B cell (primary cell): ENCODE data around the gene RPIA. TPM values are rescaled to one million over a fixed set of nuclear protein-coding genes. Genes with fewer than 3 reads are reported as not detected.

ENCODE experiments used
- ATAC-seq: fragments of 200-7000 bp; cut with Tn5 transposase; one replicate; pipeline ENCODE4 v1.10.0; 2021; ENCODE audit warnings: low read depth, mild to moderate bottlenecking, moderate number of reproducible peaks, moderate library complexity
- CTCF ChIA-PET: fragments of 350-600 bp; sonication (Branson Sonifier 250); formaldehyde crosslinking; loops from one replicate; lab custom pipeline; 2021; ENCODE audit warnings: antibody characterized with exemption, inconsistent platforms; lab: Charles Lee
- POLR2A ChIA-PET: fragments of 350-600 bp; sonication (Branson Sonifier 250); formaldehyde crosslinking; loops from one replicate; lab custom pipeline; 2021; ENCODE audit warnings: antibody characterized with exemption; lab: Charles Lee
- DNase-seq: peaks from one replicate; pipeline ENCODE4 v3.0.0; 2013
- H2AFZ ChIP-seq: 2 replicates; pipeline ENCODE4 v1.6.1; 2012; ENCODE audit warnings: mild to moderate bottlenecking, low read depth, low read length; ENCODE audit not compliant: insufficient read depth, poor library complexity, severe bottlenecking
- H3K27ac ChIP-seq, 2 donors: 1 replicate in 1 of 2; 2 replicates in 1 of 2; pipeline ENCODE4 v1.5.1; 2012 to 2013; ENCODE audit warnings: low read length in 2 of 2, mild to moderate bottlenecking in 2 of 2, moderate library complexity in 1 of 2
- H3K27me3 ChIP-seq, 4 experiments: fragments of 200-600 bp in 1 of 4; sonication (generic) in 1 of 4; replicated peaks in 1 of 4; 1 replicate in 2 of 4; 2 replicates in 2 of 4; pipeline versions ENCODE4 v1.6.1 to v1.7.0; 2013 to 2016; ENCODE audit warnings: low read length in 3 of 4, mild to moderate bottlenecking in 2 of 4, mixed read lengths in 1 of 4, moderate library complexity in 1 of 4; ENCODE audit not compliant: insufficient read depth in 4 of 4, control insufficient read depth in 3 of 4; ENCODE audit errors: control extremely low read depth in 1 of 4
- H3K36me3 ChIP-seq, 2 experiments: replicated peaks in 1 of 2; 1 replicate in 1 of 2; 2 replicates in 1 of 2; pipeline versions ENCODE4 v1.6.1 to v1.7.1; 2013; ENCODE audit warnings: low read length in 1 of 2; ENCODE audit not compliant: insufficient read depth in 2 of 2, control insufficient read depth in 1 of 2; ENCODE audit errors: control extremely low read depth in 1 of 2, extremely low read depth in 1 of 2
- H3K4me1 ChIP-seq, 2 donors: fragments of 200-600 bp in 1 of 2; sonication (generic) in 1 of 2; 1 replicate in 1 of 2; 2 replicates in 1 of 2; pipeline versions ENCODE4 v1.5.1 to v1.6.1; 2013 to 2017; ENCODE audit warnings: low read length in 2 of 2; ENCODE audit not compliant: control insufficient read depth in 2 of 2, insufficient read depth in 2 of 2
- H3K4me2 ChIP-seq: replicated peaks from 2 replicates; pipeline ENCODE3; 2012; ENCODE audit warnings: mild to moderate bottlenecking, low read depth, low read length; ENCODE audit not compliant: poor library complexity, severe bottlenecking
- H3K4me3 ChIP-seq, 5 experiments: fragments of 200-600 bp in 1 of 5; sonication (generic) in 1 of 5; 1 replicate in 3 of 5; 2 replicates in 2 of 5; pipeline versions ENCODE4 v1.5.1 to v1.7.0; 2011 to 2016; ENCODE audit warnings: low read length in 4 of 5, mild to moderate bottlenecking in 4 of 5, low read depth in 2 of 5, control low read depth in 1 of 5, moderate library complexity in 1 of 5; ENCODE audit not compliant: insufficient read depth in 1 of 5; ENCODE audit errors: control extremely low read depth in 1 of 5, extremely low read depth in 1 of 5
- H3K79me2 ChIP-seq: fragments of 200-600 bp; sonication (generic); one replicate; pipeline ENCODE4 v1.6.0; 2016; ENCODE audit warnings: low read length; ENCODE audit not compliant: control insufficient read depth, insufficient read depth
- H3K9ac ChIP-seq: fragments of 200-600 bp; sonication (generic); 2 replicates; pipeline ENCODE4 v1.6.1; 2017; ENCODE audit warnings: mild to moderate bottlenecking, low read length, moderate library complexity
- H3K9me3 ChIP-seq, 3 donors: one replicate each; pipeline versions ENCODE4 v1.6.1 to v1.7.1; 2013; ENCODE audit warnings: low read length in 2 of 3; ENCODE audit not compliant: control insufficient read depth in 2 of 3, insufficient read depth in 1 of 3; ENCODE audit errors: control extremely low read depth in 1 of 3
- H4K20me1 ChIP-seq: 2 replicates; pipeline ENCODE4 v1.6.0; 2012; ENCODE audit warnings: mild to moderate bottlenecking, low read length; ENCODE audit not compliant: insufficient read depth, control insufficient read depth, poor library complexity, severe bottlenecking
- H3K27ac Mint-ChIP-seq: one replicate; pipeline ENCODE4 v1.8.0; 2021; ENCODE audit warnings: mixed read lengths
- H3K27me3 Mint-ChIP-seq: one replicate; pipeline ENCODE4 v1.8.0; 2021; ENCODE audit warnings: mixed read lengths
- H3K4me1 Mint-ChIP-seq: one replicate; pipeline ENCODE4 v1.8.0; 2021; ENCODE audit warnings: mixed read lengths
- H3K4me3 Mint-ChIP-seq: one replicate; pipeline ENCODE4 v1.8.0; 2021; ENCODE audit warnings: mixed read lengths
- H3K9me3 Mint-ChIP-seq: one replicate; pipeline ENCODE4 v1.8.0; 2022; ENCODE audit warnings: mixed read lengths; ENCODE audit not compliant: insufficient read depth
- EZH2 ChIP-seq: IDR thresholded peaks from 2 replicates; pipeline ENCODE4 v1.6.1; 2012; ENCODE audit warnings: borderline replicate concordance, low read depth, mild to moderate bottlenecking, moderate library complexity, low read length; ENCODE audit not compliant: insufficient read depth, poor library complexity, severe bottlenecking
- WGBS: methylation state at CpG from one replicate; pipeline ENCODE4 v1.1.5; 2013; ENCODE audit warnings: missing lambda C conversion rate; ENCODE audit not compliant: insufficient coverage; 5-methylcytosine and 5-hydroxymethylcytosine counted together
- intact Hi-C: fragments of 100-400 bp; cut with micrococcal nuclease; formaldehyde crosslinking; loops from one replicate; pipeline ENCODE4 v1.10.0; 2022
- polyA plus RNA-seq: library from polyadenylated mRNA; depleted of rRNA; stranded (reverse); fragments of >200 nt; gene quantifications from 2 replicates; pipeline ENCODE4 v1.2.3, GENCODE V29; 2012
- total RNA-seq, 2 donors: library from RNA; stranded (reverse); fragments of 120-200 nt in 1 of 2; gene quantifications; 1 replicate in 1 of 2; 2 replicates in 1 of 2; pipeline versions ENCODE4 v1.2.3 to v1.2.4, GENCODE V29; 2013 to 2022
- TF ChIP-seq, protein P1 (sequence below): fragments of 200-600 bp; IDR thresholded peaks from one replicate; pipeline ENCODE4 v1.8.0; 2022; ENCODE audit warnings: antibody characterized with exemption, mild to moderate bottlenecking

Gene RPIA
- total and polyA plus RNA-seq, 2 donors (not counting 1 experiment from before 2014, with no cell fraction given) = 9.4 to 19.7 TPM

DNA sequence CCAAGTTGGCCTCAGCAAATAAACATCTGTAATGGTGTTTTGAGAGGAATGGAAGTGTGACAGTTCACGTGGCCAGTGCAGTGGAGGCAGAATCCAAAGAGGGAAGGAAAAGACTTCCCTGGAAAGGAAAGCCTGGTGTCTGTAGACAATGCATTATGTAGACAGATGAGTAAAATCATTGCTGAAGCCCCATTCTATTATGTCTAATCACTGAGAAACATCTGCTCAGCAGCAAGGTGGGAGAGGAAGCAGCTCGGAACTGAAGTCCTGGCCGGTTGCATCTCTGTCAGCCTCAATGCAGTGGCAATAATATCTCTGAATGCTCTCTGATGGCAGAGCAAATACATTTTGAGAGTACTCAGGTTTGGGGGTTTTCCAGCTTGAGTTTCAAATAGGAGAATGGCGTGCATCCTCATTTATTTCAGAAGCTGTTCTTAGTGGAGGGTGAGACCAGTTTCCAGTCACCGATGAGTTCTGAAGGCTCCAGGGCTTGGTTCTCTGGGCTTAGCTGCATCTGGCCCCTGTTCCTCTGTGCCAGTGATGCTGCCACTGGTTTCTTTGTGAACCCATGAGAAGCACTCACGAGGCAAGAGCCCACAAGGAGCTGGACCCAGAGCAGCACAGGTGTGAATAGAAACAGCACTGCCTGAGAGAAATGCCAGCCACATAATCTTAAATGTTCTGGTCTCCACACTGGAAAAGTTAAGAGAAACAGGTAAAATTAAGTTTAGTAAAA is 63.3 kb downstream of the RPIA start:
- no peaks in the 10 kb centered on the region for H3K27me3 ChIP-seq
- peak overlapping the region; percentile 80 for H3K27ac Mint-ChIP-seq
- no peaks in the 10 kb centered on the region for H3K79me2 ChIP-seq
- TF ChIP-seq EZH2 = no peak
- TF ChIP-seq, protein P1, sequence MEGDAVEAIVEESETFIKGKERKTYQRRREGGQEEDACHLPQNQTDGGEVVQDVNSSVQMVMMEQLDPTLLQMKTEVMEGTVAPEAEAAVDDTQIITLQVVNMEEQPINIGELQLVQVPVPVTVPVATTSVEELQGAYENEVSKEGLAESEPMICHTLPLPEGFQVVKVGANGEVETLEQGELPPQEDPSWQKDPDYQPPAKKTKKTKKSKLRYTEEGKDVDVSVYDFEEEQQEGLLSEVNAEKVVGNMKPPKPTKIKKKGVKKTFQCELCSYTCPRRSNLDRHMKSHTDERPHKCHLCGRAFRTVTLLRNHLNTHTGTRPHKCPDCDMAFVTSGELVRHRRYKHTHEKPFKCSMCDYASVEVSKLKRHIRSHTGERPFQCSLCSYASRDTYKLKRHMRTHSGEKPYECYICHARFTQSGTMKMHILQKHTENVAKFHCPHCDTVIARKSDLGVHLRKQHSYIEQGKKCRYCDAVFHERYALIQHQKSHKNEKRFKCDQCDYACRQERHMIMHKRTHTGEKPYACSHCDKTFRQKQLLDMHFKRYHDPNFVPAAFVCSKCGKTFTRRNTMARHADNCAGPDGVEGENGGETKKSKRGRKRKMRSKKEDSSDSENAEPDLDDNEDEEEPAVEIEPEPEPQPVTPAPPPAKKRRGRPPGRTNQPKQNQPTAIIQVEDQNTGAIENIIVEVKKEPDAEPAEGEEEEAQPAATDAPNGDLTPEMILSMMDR = no peak
- H3K4me1 Mint-ChIP-seq = peaks cover 20% of the 10 kb centered on the region
- ATAC-seq (no peak), DNase-seq (peak; percentile 37)
- peaks cover 8 to 15% of the 10 kb centered on the region in 2 experiments for H3K36me3 ChIP-seq
- ChIA-PET POLR2A (no interaction called here), CTCF (interaction anchor here (0.7 to 2.2 kb wide), 4 partner anchors 10 to 83 kb away, joined by 3 to 6 read pairs (median 4); no protein-coding TSS in a partner anchor)
- H3K4me3 Mint-ChIP-seq = peak overlapping the region; percentile 38
- peak overlapping the region; percentile 9 for H3K4me2 ChIP-seq
- H3K4me3 ChIP-seq = no peak overlapping the region
- intact Hi-C loops = no loop called here
- H3K9me3 Mint-ChIP-seq = peaks cover 5% of the 10 kb centered on the region
- no peaks in the 10 kb centered on the region for H4K20me1 ChIP-seq
- peak overlapping the region; percentile 73 to 86 for H3K27ac ChIP-seq
- H3K9me3 ChIP-seq = peaks cover 0 to 17% (median 4%) of the 10 kb centered on the region in 3 donors
- no peaks in the 10 kb centered on the region for H3K27me3 Mint-ChIP-seq
- H2AFZ ChIP-seq = peak overlapping the region; percentile 19
- 66% methylated on average over 5 of the region's 6 CpGs for WGBS
- H3K9ac ChIP-seq = peak overlapping the region; percentile 42
- H3K4me1 ChIP-seq = peaks cover 10 to 13% of the 10 kb centered on the region in 2 donors

DNA sequence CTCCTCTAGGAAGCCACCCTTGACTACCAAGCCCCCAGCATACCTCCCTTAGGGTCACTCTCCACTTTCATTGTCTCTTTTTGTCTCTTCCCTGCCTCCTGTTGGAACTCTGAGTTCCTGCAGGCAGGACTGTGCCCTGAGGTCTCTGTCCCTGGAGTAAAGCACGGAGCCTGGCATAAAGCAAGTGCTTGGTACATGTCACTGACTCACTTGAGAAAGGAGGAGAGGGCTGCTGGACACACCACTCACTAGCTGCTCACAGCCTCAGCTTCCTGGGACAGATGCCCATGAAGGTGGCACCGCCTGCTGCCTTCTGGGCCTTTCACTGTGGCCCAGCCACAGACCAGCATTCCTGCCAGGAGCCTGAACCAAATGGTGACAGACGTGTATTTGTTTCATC is 64.4 kb downstream of the RPIA start:
- Histone ChIP-seq H3K4me1 (peaks cover 10 to 13% of the 10 kb centered on the region in 2 donors), H3K27ac (no peak overlapping the region), H3K79me2 (no peaks in the 10 kb centered on the region), H4K20me1 (no peaks in the 10 kb centered on the region), H3K4me3 (no peak overlapping the region), H2AFZ (no peak overlapping the region), H3K9ac (no peak overlapping the region), H3K27me3 (no peaks in the 10 kb centered on the region), H3K9me3 (peaks cover 0 to 19% (median 4%) of the 10 kb centered on the region in 3 donors), H3K4me2 (no peak overlapping the region), H3K36me3 (peaks cover 6 to 8% of the 10 kb centered on the region in 2 experiments)
- Mint-ChIP-seq H3K27me3 (no peaks in the 10 kb centered on the region), H3K4me1 (peaks cover 20% of the 10 kb centered on the region), H3K4me3 (no peak overlapping the region), H3K9me3 (peaks cover 5% of the 10 kb centered on the region), H3K27ac (no peak overlapping the region)
- ATAC-seq (no peak), DNase-seq (no peak)
- intact Hi-C loops = no loop called here
- no peak for TF ChIP-seq EZH2
- TF ChIP-seq, protein P1 = no peak
- POLR2A ChIA-PET = no interaction called here
- 92% methylated on average over 2 of the region's 3 CpGs for WGBS
- CTCF ChIA-PET = interaction anchor here (2.2 kb wide), 1 partner anchor 76 kb away, joined by 6 read pairs; no protein-coding TSS in a partner anchor
